Stimulated activated naive CD8-positive, alpha-beta T cell treated with anti-CD3 and anti-CD28 coated beads, Interleukin-15, Interleukin-2, amounts not matched to agents 100 U/mL and 50 U/mL, for 24 hours (primary cell): ENCODE measurements around the gene MAMDC2.

ENCODE experiments used
- ATAC-seq: fragments of 150-1000 bp; cut with Tn5 transposase; one replicate; pipeline ENCODE4 v1.10.0; 2021
- DNase-seq: peaks from one replicate; pipeline ENCODE4 v3.0.0; 2021

MAMDC2 gene

DNA sequence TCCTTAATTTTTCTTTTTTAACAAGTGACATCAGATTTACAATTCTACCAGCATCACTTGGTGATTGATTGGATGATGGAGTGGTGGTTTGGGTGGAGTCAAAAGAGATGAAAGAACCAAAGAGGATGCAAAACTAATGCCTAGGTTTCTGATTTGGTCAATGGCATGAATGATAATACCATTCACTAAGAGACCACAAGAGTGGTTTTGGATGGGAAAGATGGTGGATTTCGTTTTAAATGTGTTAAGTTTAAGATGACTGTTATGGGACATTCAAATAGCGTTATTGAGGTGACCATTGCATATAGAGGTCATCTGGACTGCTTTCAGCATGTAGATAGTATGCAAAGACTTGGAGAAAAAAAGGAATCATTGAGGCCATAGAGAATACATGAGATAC is 218.7 kb downstream of the MAMDC2 start:
- ATAC-seq (no peak), DNase-seq (no peak)

DNA sequence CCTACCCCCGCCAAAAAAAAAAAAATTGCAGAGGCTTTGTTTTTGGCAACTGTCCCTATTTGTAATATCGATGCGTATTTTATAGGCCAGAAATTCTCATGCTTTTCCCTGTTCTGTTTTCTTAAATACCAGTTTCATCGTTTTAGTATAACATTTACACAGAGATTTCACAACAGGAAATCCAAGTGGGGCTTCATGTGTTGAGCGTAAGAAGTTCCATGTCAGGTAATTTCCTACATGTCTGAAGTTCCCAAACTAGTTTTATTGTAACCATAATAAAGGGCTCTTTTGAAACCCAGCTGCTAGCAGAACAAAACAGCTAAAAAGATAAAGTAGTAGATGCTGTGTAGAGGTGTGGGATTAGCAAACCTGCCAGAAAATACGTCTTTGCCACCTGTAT is 219.3 kb downstream of the MAMDC2 start:
- DNase-seq (no peak), ATAC-seq (no peak)

DNA sequence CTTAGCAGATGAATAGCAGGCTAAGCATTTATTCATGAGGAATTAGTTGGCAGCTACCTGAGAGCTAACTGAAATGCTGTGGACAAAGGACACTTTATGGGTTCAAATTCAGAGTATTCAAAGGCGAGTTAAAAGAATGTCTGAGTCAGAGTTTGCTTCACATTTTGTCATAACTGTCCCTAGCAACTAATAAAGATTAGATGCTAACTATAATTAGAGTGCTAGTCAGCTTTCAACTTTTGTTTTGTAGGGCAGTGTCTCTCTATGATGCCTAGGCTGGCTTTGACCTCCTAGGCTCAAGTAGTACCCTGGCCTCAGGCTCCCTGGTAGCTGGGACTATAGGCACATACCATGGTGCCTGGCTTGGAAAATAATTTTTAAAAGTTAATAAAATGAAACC is 219.8 kb downstream of the MAMDC2 start:
- no peak for ATAC-seq
- DNase-seq, result no peak
